HEK293 (cell line): Measurements from ENCODE around the gene VPREB3.

Experiments used
- CTCF ChIA-PET: fragments of 350-600 bp; formaldehyde crosslinking; extraction: SDS; loops from one replicate; lab custom pipeline; 2021; ENCODE audit warnings: antibody characterized with exemption; lab: Yijun Ruan, JAX
- POLR2A ChIA-PET: fragments of 300-600 bp; formaldehyde crosslinking; extraction: SDS; loops from one replicate; lab custom pipeline; 2020; ENCODE audit warnings: antibody characterized with exemption, inconsistent platforms; lab: Yijun Ruan, JAX
- H3K27ac ChIP-seq: fragments of 200-500 bp; sonication (Bioruptor generic); 2 replicates; pipeline ENCODE4 v1.5.1; 2014; ENCODE audit warnings: low read depth, low read length, control low read depth, inconsistent platforms; ENCODE audit errors: extremely low read depth
- H3K36me3 ChIP-seq, 2 experiments: fragments of 200-500 bp in 1 of 2; sonication (Bioruptor generic) in 1 of 2; 1 replicate in 1 of 2; 2 replicates in 1 of 2; pipeline ENCODE4 v1.5.1; 2014 to 2017; ENCODE audit warnings: inconsistent platforms in 2 of 2, low read length in 2 of 2; ENCODE audit not compliant: control insufficient read depth in 2 of 2, insufficient read depth in 1 of 2
- H3K4me1 ChIP-seq: fragments of 200-500 bp; sonication (Bioruptor generic); 2 replicates; pipeline ENCODE4 v1.5.1; 2014; ENCODE audit warnings: mild to moderate bottlenecking, low read length, inconsistent platforms; ENCODE audit not compliant: control insufficient read depth, insufficient read depth
- H3K4me3 ChIP-seq: 2 replicates; pipeline ENCODE4 v1.5.1; 2011; ENCODE audit warnings: low read depth, mild to moderate bottlenecking, control low read depth, low read length, moderate library complexity
- H3K9me3 ChIP-seq: fragments of 200-500 bp; sonication (Bioruptor generic); 2 replicates; pipeline ENCODE4 v1.5.1; 2014; ENCODE audit warnings: low read depth, low read length, inconsistent platforms; ENCODE audit not compliant: control insufficient read depth, insufficient read depth
- HOXC10 ChIP-seq: sonication (generic); formaldehyde crosslinking; IDR thresholded peaks from 2 replicates; pipeline ENCODE4 v1.8.1; 2023; ENCODE audit warnings: mild to moderate bottlenecking, missing genetic modification reagents
- KLF1 ChIP-seq: fragments of 450-650 bp; formaldehyde crosslinking; IDR thresholded peaks from 2 replicates; pipeline ENCODE4 v1.5.1; 2016; ENCODE audit warnings: missing biosample characterization, missing genetic modification characterization
- KLF7 ChIP-seq: fragments of 450-650 bp; formaldehyde crosslinking; IDR thresholded peaks from 2 replicates; pipeline ENCODE4 v1.5.1; 2016; ENCODE audit warnings: missing biosample characterization, missing genetic modification characterization, borderline replicate concordance
- OSR2 ChIP-seq: fragments of 450-650 bp; formaldehyde crosslinking; IDR thresholded peaks from 2 replicates; pipeline ENCODE4 v1.5.1; 2016; ENCODE audit warnings: missing biosample characterization, missing genetic modification characterization
- SP2 ChIP-seq: fragments of 450-650 bp; formaldehyde crosslinking; IDR thresholded peaks from 2 replicates; pipeline ENCODE4 v1.5.1; 2016; ENCODE audit warnings: missing biosample characterization, missing genetic modification characterization
- ZBTB1 ChIP-seq: fragments of 450-650 bp; formaldehyde crosslinking; IDR thresholded peaks from 2 replicates; pipeline ENCODE4 v1.5.1; 2016; ENCODE audit warnings: missing biosample characterization, missing genetic modification characterization
- ZBTB7A ChIP-seq: fragments of 450-650 bp; formaldehyde crosslinking; IDR thresholded peaks from 2 replicates; pipeline ENCODE4 v1.5.1; 2016; ENCODE audit warnings: low read depth, missing biosample characterization, missing genetic modification characterization
- ZEB2 ChIP-seq: fragments of 450-650 bp; formaldehyde crosslinking; IDR thresholded peaks from 2 replicates; pipeline ENCODE4 v1.5.1; 2016; ENCODE audit warnings: missing biosample characterization, missing genetic modification characterization
- ZFHX2 ChIP-seq: fragments of 450-650 bp; formaldehyde crosslinking; conservative IDR thresholded peaks from 2 replicates; pipeline ENCODE4 v1.5.1; 2016; ENCODE audit warnings: missing biosample characterization, missing genetic modification characterization
- ZFP3 ChIP-seq: fragments of 450-650 bp; formaldehyde crosslinking; IDR thresholded peaks from 2 replicates; pipeline ENCODE4 v1.5.1; 2016; ENCODE audit warnings: low read depth, missing biosample characterization, missing genetic modification characterization
- ZNF146 ChIP-seq: fragments of 450-650 bp; formaldehyde crosslinking; IDR thresholded peaks from 2 replicates; pipeline ENCODE4 v1.5.1; 2016; ENCODE audit warnings: missing biosample characterization, missing genetic modification characterization
- ZNF169 ChIP-seq: fragments of 450-650 bp; formaldehyde crosslinking; IDR thresholded peaks from 2 replicates; pipeline ENCODE4 v1.5.1; 2016; ENCODE audit warnings: missing biosample characterization, missing genetic modification characterization
- ZNF223 ChIP-seq: fragments of 450-650 bp; formaldehyde crosslinking; IDR thresholded peaks from 2 replicates; pipeline ENCODE4 v1.5.1; 2016; ENCODE audit warnings: missing biosample characterization, missing genetic modification characterization
- ZNF24 ChIP-seq: fragments of 450-650 bp; formaldehyde crosslinking; IDR thresholded peaks from 2 replicates; pipeline ENCODE4 v1.5.1; 2016; ENCODE audit warnings: missing biosample characterization, missing genetic modification characterization
- ZNF544 ChIP-seq: fragments of 450-650 bp; formaldehyde crosslinking; IDR thresholded peaks from 2 replicates; pipeline ENCODE4 v1.5.0; 2017; ENCODE audit warnings: missing biosample characterization, missing genetic modification characterization
- ZNF664 ChIP-seq: fragments of 450-650 bp; formaldehyde crosslinking; IDR thresholded peaks from 2 replicates; pipeline ENCODE4 v1.5.1; 2016; ENCODE audit warnings: missing biosample characterization, missing genetic modification characterization
- ZNF837 ChIP-seq: fragments of 450-650 bp; formaldehyde crosslinking; IDR thresholded peaks from 2 replicates; pipeline ENCODE4 v1.5.1; 2016; ENCODE audit warnings: missing biosample characterization, missing genetic modification characterization
- TF ChIP-seq, protein P1 (sequence below): fragments of 450-650 bp; formaldehyde crosslinking; IDR thresholded peaks from 2 replicates; pipeline ENCODE4 v1.5.1; 2016; ENCODE audit warnings: missing biosample characterization, missing genetic modification characterization
- TF ChIP-seq, protein P2 (sequence below): fragments of 450-650 bp; formaldehyde crosslinking; conservative IDR thresholded peaks from 2 replicates; pipeline ENCODE4 v1.5.1; 2016; ENCODE audit warnings: low read depth, missing biosample characterization, missing genetic modification characterization
- TF ChIP-seq, protein P3 (sequence below): fragments of 450-650 bp; formaldehyde crosslinking; IDR thresholded peaks from 2 replicates; pipeline ENCODE4 v1.5.1; 2016; ENCODE audit warnings: missing biosample characterization, missing genetic modification characterization
- TF ChIP-seq, protein P4 (sequence below): fragments of 450-650 bp; formaldehyde crosslinking; IDR thresholded peaks from 2 replicates; pipeline ENCODE4 v1.5.1; 2017; ENCODE audit warnings: missing biosample characterization, missing genetic modification characterization

The VPREB3 gene

DNA sequence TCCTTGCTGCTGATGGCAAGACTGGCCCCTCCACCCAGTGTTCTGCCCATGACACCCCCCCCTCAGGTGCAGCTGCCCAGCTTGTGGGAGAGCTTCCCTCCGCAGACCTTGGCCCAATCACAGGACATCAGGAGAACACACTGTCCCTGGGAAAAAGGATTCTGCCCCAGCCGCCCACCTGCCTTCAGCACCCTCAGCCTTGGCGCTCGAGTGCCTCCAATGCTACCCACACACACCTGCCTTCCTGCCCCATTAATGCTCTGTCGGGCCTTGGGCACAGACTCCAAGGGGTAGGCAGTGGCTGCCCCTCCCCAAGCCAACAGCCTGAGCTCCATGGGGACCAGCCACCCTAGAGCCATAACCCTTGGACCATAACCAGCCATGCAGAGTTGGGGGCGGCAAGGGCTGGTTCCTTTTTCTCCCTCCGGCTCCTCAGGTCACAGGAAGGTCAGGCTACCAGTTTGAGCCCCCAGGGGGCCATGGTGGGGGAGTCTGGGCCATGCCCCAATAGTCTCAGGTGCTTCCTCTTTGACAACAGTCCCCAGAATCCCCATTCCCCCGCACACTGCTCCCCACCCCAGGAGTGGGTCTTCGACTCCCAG lies 2.0 kb downstream of the VPREB3 start (continued):
- TF ChIP-seq, protein P1, sequence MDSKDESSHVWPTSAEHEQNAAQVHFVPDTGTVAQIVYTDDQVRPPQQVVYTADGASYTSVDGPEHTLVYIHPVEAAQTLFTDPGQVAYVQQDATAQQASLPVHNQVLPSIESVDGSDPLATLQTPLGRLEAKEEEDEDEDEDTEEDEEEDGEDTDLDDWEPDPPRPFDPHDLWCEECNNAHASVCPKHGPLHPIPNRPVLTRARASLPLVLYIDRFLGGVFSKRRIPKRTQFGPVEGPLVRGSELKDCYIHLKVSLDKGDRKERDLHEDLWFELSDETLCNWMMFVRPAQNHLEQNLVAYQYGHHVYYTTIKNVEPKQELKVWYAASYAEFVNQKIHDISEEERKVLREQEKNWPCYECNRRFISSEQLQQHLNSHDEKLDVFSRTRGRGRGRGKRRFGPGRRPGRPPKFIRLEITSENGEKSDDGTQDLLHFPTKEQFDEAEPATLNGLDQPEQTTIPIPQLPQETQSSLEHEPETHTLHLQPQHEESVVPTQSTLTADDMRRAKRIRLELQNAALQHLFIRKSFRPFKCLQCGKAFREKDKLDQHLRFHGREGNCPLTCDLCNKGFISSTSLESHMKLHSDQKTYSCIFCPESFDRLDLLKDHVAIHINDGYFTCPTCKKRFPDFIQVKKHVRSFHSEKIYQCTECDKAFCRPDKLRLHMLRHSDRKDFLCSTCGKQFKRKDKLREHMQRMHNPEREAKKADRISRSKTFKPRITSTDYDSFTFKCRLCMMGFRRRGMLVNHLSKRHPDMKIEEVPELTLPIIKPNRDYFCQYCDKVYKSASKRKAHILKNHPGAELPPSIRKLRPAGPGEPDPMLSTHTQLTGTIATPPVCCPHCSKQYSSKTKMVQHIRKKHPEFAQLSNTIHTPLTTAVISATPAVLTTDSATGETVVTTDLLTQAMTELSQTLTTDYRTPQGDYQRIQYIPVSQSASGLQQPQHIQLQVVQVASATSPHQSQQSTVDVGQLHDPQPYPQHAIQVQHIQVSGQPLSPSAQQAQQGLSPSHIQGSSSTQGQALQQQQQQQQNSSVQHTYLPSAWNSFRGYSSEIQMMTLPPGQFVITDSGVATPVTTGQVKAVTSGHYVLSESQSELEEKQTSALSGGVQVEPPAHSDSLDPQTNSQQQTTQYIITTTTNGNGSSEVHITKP (tag by site-specific recombination) = peak; percentile 32; the same call in 1 of the 2 replicates
- no peak for TF ChIP-seq ZEB2
- no peak for TF ChIP-seq ZBTB1
- no peak for TF ChIP-seq KLF7
- TF ChIP-seq, protein P2, sequence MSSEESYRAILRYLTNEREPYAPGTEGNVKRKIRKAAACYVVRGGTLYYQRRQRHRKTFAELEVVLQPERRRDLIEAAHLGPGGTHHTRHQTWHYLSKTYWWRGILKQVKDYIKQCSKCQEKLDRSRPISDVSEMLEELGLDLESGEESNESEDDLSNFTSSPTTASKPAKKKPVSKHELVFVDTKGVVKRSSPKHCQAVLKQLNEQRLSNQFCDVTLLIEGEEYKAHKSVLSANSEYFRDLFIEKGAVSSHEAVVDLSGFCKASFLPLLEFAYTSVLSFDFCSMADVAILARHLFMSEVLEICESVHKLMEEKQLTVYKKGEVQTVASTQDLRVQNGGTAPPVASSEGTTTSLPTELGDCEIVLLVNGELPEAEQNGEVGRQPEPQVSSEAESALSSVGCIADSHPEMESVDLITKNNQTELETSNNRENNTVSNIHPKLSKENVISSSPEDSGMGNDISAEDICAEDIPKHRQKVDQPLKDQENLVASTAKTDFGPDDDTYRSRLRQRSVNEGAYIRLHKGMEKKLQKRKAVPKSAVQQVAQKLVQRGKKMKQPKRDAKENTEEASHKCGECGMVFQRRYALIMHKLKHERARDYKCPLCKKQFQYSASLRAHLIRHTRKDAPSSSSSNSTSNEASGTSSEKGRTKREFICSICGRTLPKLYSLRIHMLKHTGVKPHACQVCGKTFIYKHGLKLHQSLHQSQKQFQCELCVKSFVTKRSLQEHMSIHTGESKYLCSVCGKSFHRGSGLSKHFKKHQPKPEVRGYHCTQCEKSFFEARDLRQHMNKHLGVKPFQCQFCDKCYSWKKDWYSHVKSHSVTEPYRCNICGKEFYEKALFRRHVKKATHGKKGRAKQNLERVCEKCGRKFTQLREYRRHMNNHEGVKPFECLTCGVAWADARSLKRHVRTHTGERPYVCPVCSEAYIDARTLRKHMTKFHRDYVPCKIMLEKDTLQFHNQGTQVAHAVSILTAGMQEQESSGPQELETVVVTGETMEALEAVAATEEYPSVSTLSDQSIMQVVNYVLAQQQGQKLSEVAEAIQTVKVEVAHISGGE (tag by site-specific recombination) = no peak
- TF ChIP-seq ZNF146 (tag by site-specific recombination) = no peak
- no peak for TF ChIP-seq ZNF837 (tag by site-specific recombination)
- TF ChIP-seq, protein P3, sequence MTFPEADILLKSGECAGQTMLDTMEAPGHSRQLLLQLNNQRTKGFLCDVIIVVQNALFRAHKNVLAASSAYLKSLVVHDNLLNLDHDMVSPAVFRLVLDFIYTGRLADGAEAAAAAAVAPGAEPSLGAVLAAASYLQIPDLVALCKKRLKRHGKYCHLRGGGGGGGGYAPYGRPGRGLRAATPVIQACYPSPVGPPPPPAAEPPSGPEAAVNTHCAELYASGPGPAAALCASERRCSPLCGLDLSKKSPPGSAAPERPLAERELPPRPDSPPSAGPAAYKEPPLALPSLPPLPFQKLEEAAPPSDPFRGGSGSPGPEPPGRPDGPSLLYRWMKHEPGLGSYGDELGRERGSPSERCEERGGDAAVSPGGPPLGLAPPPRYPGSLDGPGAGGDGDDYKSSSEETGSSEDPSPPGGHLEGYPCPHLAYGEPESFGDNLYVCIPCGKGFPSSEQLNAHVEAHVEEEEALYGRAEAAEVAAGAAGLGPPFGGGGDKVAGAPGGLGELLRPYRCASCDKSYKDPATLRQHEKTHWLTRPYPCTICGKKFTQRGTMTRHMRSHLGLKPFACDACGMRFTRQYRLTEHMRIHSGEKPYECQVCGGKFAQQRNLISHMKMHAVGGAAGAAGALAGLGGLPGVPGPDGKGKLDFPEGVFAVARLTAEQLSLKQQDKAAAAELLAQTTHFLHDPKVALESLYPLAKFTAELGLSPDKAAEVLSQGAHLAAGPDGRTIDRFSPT (tag by site-specific recombination) = 0 out of 2 replicates have a peak, but pooled peaks have one; percentile 43
- no peak for TF ChIP-seq ZNF223 (tag by site-specific recombination)

DNA sequence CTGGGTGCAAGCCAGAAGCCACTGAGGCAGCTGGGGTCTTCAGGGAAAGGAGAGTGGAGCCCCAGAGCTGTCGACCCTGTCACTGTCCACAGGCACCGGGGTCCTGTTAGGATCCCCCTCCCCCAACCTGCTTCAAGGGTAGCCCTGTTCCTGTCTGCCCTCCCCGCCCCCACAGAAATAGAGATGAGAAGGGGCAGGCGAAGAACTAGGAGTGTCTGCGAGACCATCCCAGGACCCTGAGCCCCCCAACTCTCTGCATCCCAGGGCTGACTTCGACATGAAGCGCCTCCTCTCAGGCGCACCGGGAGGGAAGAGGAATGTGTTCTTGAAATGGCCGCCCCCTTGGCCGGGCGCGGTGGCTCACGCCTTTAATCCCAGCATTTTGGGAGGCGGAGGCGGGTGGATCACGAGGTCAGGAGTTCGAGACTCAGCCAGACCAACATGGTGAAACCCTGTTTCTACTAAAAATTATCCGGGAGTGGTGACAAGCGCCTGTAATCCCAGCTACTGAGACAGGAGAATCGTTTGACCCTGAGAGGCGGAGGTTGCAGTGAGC lies 2.7 kb downstream of the VPREB3 start:
- H3K36me3 ChIP-seq = no peaks in the 10 kb centered on the region; a peak in 1 of 3 replicates
- peak overlapping the region; percentile 98 for H3K27ac ChIP-seq
- H3K9me3 ChIP-seq = no peaks in the 10 kb centered on the region
- H3K4me3 ChIP-seq = peak overlapping the region; percentile 84
- peaks cover 9% of the 10 kb centered on the region; the same call in 1 of the 2 replicates for H3K4me1 ChIP-seq
- ChIA-PET CTCF (interaction anchor here (0.5 to 1.0 kb wide), 3 partner anchors 24 to 210 kb away, joined by 3 read pairs; no protein-coding TSS in a partner anchor), POLR2A (interaction anchor here (0.6 to 1.4 kb wide), 10 partner anchors 12 to 106 kb away, joined by 3 to 9 read pairs (median 4); partner anchors contain the start of gene SLC2A11)
- TF ChIP-seq ZBTB7A (tag by site-specific recombination) = no peak
- TF ChIP-seq, protein P2 (tag by site-specific recombination) = 0 out of 2 replicates have a peak, but pooled peaks have one; percentile 10
- peak; percentile 10; the same call in 1 of the 2 replicates for TF ChIP-seq SP2 (tag by site-specific recombination)
- no peak for TF ChIP-seq ZNF169 (tag by site-specific recombination)
- TF ChIP-seq OSR2 = no peak
- TF ChIP-seq KLF1 (tag by site-specific recombination) = peak; percentile 59
- TF ChIP-seq, protein P4, sequence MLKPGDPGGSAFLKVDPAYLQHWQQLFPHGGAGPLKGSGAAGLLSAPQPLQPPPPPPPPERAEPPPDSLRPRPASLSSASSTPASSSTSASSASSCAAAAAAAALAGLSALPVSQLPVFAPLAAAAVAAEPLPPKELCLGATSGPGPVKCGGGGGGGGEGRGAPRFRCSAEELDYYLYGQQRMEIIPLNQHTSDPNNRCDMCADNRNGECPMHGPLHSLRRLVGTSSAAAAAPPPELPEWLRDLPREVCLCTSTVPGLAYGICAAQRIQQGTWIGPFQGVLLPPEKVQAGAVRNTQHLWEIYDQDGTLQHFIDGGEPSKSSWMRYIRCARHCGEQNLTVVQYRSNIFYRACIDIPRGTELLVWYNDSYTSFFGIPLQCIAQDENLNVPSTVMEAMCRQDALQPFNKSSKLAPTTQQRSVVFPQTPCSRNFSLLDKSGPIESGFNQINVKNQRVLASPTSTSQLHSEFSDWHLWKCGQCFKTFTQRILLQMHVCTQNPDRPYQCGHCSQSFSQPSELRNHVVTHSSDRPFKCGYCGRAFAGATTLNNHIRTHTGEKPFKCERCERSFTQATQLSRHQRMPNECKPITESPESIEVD = no peak
- TF ChIP-seq ZNF24 (tag by site-specific recombination) = no peak
- no peak for TF ChIP-seq HOXC10 (CRISPR knock-in tag)
- TF ChIP-seq ZNF544 (tag by site-specific recombination) = no peak
- TF ChIP-seq ZFP3 = no peak
- no peak for TF ChIP-seq ZFHX2
- no peak for TF ChIP-seq ZNF664
